Activated naive CD8-positive, alpha-beta T cell treated with anti-CD3 and anti-CD28 coated beads, Interleukin-2, amount 50 U/mL, for 16 hours (primary cell): ENCODE results near the gene CCER1.

Experiments
- DNase-seq: peaks from one replicate; pipeline ENCODE4 v3.0.0-alpha.2; 2020; ENCODE audit warnings: low read depth, low spot score

CCER1 gene

GRCh38 chr12:90965204-90965603 is 10.2 kb upstream of the CCER1 start:
- DNase-seq, result no peak

GRCh38 chr12:90964616-90965015 is 9.6 kb upstream of the CCER1 start:
- no peak for DNase-seq

- DNase-seq, result no peak
These were observed 9.0 kb upstream of the CCER1 start for GRCh38 chr12:90963946-90964345.

- no peak for DNase-seq
These were observed 6.2 kb upstream of the CCER1 start for GRCh38 chr12:90961154-90961553.

- DNase-seq, result no peak
These were observed 4.7 kb upstream of the CCER1 start for GRCh38 chr12:90959538-90960139.

GRCh38 chr12:90959032-90959431 is 4.1 kb upstream of the CCER1 start:
- DNase-seq, result no peak

- no peak for DNase-seq
These were observed 3.4 kb upstream of the CCER1 start for GRCh38 chr12:90958347-90958746.

- DNase-seq, result no peak
These were observed 548 bp downstream of the CCER1 start for GRCh38 chr12:90954428-90954827.

- DNase-seq, result no peak
These were observed 987 bp downstream of the CCER1 start for GRCh38 chr12:90953956-90954421.

- no peak for DNase-seq
These were observed 3.4 kb downstream of the CCER1 start for GRCh38 chr12:90951432-90952105.

- no peak for DNase-seq
These were observed 7.1 kb downstream of the CCER1 start for GRCh38 chr12:90947869-90948268.

GRCh38 chr12:90945070-90945649 is 9.8 kb downstream of the CCER1 start:
- DNase-seq, result no peak

- no peak for DNase-seq
These were observed 11.7 kb downstream of the CCER1 start for GRCh38 chr12:90943255-90943654.

GRCh38 chr12:90940872-90941499 is 14.0 kb downstream of the CCER1 start:
- no peak for DNase-seq

GRCh38 chr12:90939382-90939781 is 15.6 kb downstream of the CCER1 start:
- DNase-seq, result no peak

GRCh38 chr12:90938451-90938850 is 16.5 kb downstream of the CCER1 start:
- no peak for DNase-seq

- no peak for DNase-seq
These were observed 17.3 kb downstream of the CCER1 start for GRCh38 chr12:90937651-90938050.

GRCh38 chr12:90936230-90937005 is 18.6 kb downstream of the CCER1 start:
- no peak for DNase-seq

GRCh38 chr12:90925562-90925961 is 29.4 kb downstream of the CCER1 start:
- no peak for DNase-seq

- no peak for DNase-seq
These were observed 30.6 kb downstream of the CCER1 start for GRCh38 chr12:90924406-90924805.

- DNase-seq, result no peak
These were observed 32.8 kb downstream of the CCER1 start for GRCh38 chr12:90922145-90922627.

GRCh38 chr12:90921536-90921935 is 33.4 kb downstream of the CCER1 start:
- no peak for DNase-seq
